GM13977 (cell line): ENCODE data around the gene CD300LG.

ENCODE experiments used
- DNase-seq: peaks from one replicate; pipeline ENCODE4 v3.0.0; 2012; ENCODE audit warnings: low spot score
- CTCF ChIP-seq: IDR thresholded peaks from 2 replicates; pipeline ENCODE4 v1.5.1; 2012; ENCODE audit warnings: mild to moderate bottlenecking, control low read depth; ENCODE audit not compliant: insufficient read depth; ENCODE audit errors: extremely low read depth, missing control alignments
- in situ Hi-C: fragments of 300-500 bp; cut with MboI; formaldehyde crosslinking; loops from one replicate; pipeline ENCODE4 v1.12.0; 2022; ENCODE audit warnings: low sequenced_read_pairs, low pct_unique_long_range_greater_than_20kb, mixed read lengths, inconsistent platforms; ENCODE audit not compliant: unreplicated experiment

CD300LG gene

GRCh38 chr17:43877031-43877430 lies 30.1 kb downstream of the CD300LG start:
- no peak for TF ChIP-seq CTCF
- in situ Hi-C loops, result no loop called here
- no peak for DNase-seq

- no peak for TF ChIP-seq CTCF
- DNase-seq, result no peak
- in situ Hi-C loops, result no loop called here
These were observed 30.6 kb downstream of the CD300LG start for GRCh38 chr17:43877451-43878155.

GRCh38 chr17:43878260-43879175 lies 31.5 kb downstream of the CD300LG start:
- in situ Hi-C loops, result no loop called here

GRCh38 chr17:43879723-43880419 lies 32.9 kb downstream of the CD300LG start:
- DNase-seq, result no peak
- in situ Hi-C loops, result no loop called here
- no peak for TF ChIP-seq CTCF

More at GRCh38 chr17:43878260-43879175, 31.5 kb downstream of the CD300LG start:
- peak; percentile 84 for DNase-seq
- peak; percentile 98 for TF ChIP-seq CTCF

GRCh38 chr17:43880420-43880991 lies 33.5 kb downstream of the CD300LG start:
- in situ Hi-C loops, result no loop called here
- TF ChIP-seq CTCF, result peak; percentile 59
- DNase-seq, result peak; percentile 74

- TF ChIP-seq CTCF, result no peak
- no peak for DNase-seq
- in situ Hi-C loops, result no loop called here
These were observed 34.2 kb downstream of the CD300LG start for GRCh38 chr17:43881181-43881580.
